HG02973 (cell line): ENCODE results near the gene FAM131B.
"Not testable (repeated sequence)": the region's sequence is repeated elsewhere in the genome, so short reads cannot be mapped to it uniquely, and the experiment has no call there.

Experiments used
- ATAC-seq: cut with Tn5 transposase; IDR thresholded peaks from one replicate; pipeline ENCODE4 v1.9.1; 2021; ENCODE audit warnings: moderate library complexity; ENCODE audit not compliant: unreplicated experiment

Gene FAM131B

GRCh38 chr7:143395187-143396149, 33.0 kb upstream of the FAM131B start:
- ATAC-seq, result no peak

GRCh38 chr7:143394777-143395176, 32.3 kb upstream of the FAM131B start:
- no peak for ATAC-seq

- ATAC-seq, result no peak
These were observed 31.6 kb upstream of the FAM131B start for GRCh38 chr7:143394068-143394467.

- ATAC-seq, result no peak
These were observed 30.9 kb upstream of the FAM131B start for GRCh38 chr7:143393267-143394041.

GRCh38 chr7:143392875-143393266, 30.4 kb upstream of the FAM131B start:
- no peak for ATAC-seq

- not testable (repeated sequence) for ATAC-seq
These were observed 29.9 kb upstream of the FAM131B start for GRCh38 chr7:143392427-143392826.

- no peak for ATAC-seq
These were observed 29.2 kb upstream of the FAM131B start for GRCh38 chr7:143391462-143392404.

GRCh38 chr7:143390773-143391317, 28.3 kb upstream of the FAM131B start:
- ATAC-seq, result no peak

GRCh38 chr7:143390104-143390772, 27.7 kb upstream of the FAM131B start:
- ATAC-seq, result no peak

- no peak for ATAC-seq
These were observed 27.0 kb upstream of the FAM131B start for GRCh38 chr7:143389316-143390103.

- ATAC-seq, result no peak
These were observed 26.1 kb upstream of the FAM131B start for GRCh38 chr7:143388491-143389101.

- ATAC-seq, result no peak
These were observed 25.5 kb upstream of the FAM131B start for GRCh38 chr7:143388051-143388450.

- ATAC-seq, result no peak
These were observed 24.9 kb upstream of the FAM131B start for GRCh38 chr7:143387156-143387975.

GRCh38 chr7:143385891-143386781, 23.6 kb upstream of the FAM131B start:
- ATAC-seq, result no peak

GRCh38 chr7:143384661-143385631, 22.4 kb upstream of the FAM131B start:
- no peak for ATAC-seq

GRCh38 chr7:143384148-143384547, 21.6 kb upstream of the FAM131B start:
- ATAC-seq, result no peak
